ENCODE data around the gene SEBOX.

Gene SEBOX

DNA sequence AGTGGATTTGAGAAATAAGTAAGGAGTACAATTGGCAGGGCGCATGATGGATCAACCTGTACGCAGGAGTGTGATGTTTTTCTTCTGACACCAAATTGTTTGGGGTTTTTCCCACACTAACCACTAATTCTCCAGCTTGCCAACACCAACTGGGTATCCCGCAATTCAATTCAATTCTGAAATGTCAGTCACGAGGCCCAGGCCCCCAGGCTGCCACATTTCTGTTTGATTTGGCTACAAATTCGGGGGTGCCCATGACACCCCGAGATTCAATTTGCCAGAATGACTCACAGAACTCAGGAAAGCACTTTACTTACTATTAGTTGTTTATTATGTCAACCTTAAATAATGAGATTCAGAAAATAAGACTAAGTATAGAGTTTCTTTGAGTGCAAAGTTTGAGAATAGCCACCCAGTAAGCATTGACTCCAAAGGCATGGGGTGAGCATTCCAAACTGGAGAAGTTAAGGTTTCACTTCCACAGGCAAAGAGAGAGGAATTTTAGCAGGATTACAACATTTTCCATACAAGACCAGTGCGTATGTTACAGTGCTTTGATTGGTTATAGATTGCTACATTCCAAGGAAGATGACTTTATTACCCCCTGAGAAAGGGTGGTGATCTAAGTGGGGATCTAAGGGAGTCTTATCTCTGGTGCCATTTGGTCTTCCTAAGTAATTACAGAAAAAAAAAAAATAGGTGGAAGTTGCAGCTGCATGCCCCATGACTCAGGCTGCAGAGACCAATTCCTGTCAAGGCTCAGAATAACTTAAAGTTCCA is 29.5 kb upstream of the SEBOX start:
- no peak for DNase-seq (ENCODE audit: low read depth)

DNA sequence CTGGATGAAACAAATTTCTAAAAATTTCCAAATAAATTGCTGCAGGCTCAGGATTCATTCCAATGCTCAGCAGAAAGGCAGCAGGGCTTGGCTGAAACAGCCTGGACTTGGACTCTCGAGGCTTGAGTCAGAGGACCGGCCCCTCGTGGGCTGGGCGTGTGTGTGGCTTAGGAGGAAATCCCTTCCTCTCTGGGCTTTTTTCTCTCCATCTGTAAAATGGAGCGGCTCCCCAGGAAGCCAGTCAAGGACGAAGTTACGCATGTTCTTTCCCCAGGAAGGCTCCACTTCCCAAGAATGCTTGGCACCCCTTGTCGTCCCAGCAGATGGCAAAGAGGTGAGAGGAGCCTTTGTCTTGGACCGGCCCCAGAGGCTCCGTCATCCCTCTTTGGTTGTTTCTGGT is 27.5 kb upstream of the SEBOX start:
- no peak for DNase-seq (ENCODE audit: low read depth)

DNA sequence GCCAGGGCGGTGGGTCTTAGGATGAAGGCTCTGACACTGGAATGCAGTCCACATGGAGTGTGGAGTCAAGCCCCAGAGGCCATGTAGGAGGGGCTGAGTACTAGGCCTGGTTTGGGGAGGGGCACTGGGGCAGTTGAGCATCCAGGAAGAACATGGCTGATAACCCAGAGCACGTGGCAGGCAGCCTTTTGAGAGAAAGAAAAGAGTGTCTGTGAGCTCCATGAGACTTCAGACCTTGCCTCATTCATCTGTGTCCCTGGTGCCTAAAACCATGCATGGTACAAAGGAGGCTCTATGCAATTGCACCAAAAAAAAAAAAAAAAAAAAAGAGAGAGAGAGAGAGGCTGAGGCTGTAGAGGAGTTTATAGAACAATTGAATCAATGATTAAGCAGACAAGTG is 26.4 kb upstream of the SEBOX start:
- no peak for DNase-seq (ENCODE audit: low read depth)

DNA sequence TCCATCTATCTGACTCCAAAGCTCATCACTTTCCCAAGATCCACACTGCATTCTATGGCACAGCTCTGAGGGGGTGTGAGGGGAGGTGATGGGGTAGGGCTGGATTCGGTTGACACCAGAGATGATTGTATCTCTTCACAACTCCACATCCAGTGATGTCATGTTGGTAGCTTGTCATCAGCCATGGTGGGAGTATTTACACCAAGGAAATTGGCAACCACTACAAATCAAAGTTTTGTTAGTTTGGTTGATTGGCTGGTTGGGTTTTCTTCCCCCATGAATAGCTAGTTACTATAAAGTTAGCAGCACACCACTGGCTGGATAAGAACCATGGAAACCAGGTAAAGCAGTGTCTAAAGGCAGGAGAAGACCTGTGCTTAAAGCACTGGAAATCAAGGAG is 26.0 kb upstream of the SEBOX start:
- no peak for DNase-seq (ENCODE audit: low read depth)

GRCh38 chr17:28390563-28390962 is 25.6 kb upstream of the SEBOX start:
- no peak for DNase-seq (ENCODE audit: low read depth)

GRCh38 chr17:28390141-28390540 is 25.1 kb upstream of the SEBOX start:
- no peak for DNase-seq (ENCODE audit: low read depth)

DNA sequence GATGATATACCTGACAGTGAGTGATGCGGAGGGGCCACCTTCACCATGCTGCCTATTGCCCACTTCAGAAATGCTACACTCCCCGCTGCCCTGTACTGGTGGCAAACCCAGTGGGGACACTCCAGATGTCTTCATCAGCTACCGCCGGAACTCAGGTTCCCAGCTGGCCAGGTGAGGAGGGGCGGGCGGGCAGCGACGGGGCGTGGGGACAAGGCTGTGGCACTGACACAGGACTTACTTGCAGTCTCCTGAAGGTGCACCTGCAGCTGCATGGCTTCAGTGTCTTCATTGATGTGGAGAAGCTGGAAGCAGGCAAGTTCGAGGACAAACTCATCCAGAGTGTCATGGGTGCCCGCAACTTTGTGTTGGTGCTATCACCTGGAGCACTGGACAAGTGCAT is 23.1 kb upstream of the SEBOX start:
- no peak for DNase-seq (ENCODE audit: low read depth)

GRCh38 chr17:28386391-28386790 is 21.4 kb upstream of the SEBOX start:
- DNase-seq (ENCODE audit: low read depth) = no peak

DNA sequence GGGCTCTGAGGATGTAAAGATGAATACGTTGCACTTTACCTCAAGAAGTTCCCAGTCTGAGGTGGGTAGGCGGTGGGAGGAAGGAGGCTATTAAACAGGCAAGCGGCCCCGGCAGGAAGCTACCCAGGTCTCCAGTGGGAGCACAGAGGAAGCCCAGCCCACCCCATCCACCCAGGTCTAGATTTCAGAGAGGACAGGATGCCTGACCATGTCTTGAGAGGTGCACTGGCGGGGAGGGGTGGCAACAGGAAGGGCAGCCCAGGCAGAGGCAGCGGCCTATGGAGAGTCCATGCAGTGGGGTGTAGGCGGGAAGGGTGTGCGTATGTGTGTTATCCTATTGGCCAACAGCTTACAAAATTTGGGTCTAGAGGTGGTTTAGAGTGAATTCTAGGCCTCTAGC is 20.4 kb upstream of the SEBOX start:
- DNase-seq (ENCODE audit: low read depth) = no peak

DNA sequence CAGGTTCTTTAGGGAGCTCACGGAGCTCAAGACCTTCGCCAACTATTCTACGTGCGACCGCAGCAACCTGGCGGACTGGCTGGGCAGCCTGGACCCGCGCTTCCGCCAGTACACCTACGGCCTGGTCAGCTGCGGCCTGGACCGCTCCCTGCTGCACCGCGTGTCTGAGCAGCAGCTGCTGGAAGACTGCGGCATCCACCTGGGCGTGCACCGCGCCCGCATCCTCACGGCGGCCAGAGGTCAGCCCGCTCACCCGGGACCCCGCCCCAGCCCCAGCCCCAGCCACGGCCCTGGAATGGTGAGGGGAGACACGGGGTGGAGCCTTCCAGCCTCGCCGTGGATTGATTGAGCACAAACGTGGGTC is 20.0 kb upstream of the SEBOX start:
- no peak for DNase-seq (ENCODE audit: low read depth)

DNA sequence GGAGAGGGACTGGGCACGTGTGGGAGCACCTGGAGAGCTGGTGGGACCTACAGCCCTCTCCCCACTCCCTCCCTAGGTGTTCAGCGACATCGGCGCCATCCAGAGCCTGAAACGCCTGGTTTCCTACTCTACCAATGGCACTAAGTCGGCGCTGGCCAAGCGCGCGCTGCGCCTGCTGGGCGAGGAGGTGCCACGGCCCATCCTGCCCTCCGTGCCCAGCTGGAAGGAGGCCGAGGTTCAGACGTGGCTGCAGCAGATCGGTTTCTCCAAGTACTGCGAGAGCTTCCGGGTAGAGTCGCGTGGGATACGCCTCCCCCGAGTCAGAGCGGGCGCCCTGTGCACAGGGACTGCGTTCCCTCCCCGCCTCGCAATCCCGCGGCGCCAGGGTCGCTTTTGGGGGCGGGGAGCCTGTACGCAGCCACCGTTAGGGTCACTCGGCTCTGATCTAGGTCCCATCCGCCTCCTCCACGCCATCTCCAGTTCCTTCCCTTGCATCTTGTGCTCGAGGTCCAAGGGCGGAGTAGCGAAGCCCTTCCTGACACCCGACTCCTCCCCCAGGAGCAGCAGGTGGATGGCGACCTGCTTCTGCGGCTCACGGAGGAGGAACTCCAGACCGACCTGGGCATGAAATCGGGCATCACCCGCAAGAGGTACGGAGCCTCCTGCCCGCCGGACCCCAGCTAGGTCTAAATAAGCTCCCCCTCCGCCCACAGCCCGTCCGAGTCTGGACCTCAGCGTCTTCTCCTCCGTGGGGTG is 19.5 kb upstream of the SEBOX start:
- no peak for DNase-seq (ENCODE audit: low read depth)

DNA sequence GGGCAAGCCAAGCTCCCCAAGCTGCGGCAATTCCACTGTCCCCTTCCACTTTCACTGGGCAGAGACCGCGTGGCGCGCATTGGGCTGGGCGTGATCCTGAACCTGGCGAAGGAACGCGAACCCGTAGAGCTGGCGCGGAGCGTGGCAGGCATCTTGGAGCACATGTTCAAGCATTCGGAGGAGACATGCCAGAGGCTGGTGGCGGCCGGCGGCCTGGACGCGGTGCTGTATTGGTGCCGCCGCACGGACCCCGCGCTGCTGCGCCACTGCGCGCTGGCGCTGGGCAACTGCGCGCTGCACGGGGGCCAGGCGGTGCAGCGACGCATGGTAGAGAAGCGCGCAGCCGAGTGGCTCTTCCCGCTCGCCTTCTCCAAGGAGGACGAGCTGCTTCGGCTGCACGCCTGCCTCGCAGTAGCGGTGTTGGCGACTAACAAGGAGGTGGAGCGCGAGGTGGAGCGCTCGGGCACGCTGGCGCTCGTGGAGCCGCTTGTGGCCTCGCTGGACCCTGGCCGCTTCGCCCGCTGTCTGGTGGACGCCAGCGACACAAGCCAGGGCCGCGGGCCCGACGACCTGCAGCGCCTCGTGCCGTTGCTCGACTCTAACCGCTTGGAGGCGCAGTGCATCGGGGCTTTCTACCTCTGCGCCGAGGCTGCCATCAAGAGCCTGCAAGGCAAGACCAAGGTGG is 16.3 kb upstream of the SEBOX start:
- no peak for DNase-seq (ENCODE audit: low read depth)

DNA sequence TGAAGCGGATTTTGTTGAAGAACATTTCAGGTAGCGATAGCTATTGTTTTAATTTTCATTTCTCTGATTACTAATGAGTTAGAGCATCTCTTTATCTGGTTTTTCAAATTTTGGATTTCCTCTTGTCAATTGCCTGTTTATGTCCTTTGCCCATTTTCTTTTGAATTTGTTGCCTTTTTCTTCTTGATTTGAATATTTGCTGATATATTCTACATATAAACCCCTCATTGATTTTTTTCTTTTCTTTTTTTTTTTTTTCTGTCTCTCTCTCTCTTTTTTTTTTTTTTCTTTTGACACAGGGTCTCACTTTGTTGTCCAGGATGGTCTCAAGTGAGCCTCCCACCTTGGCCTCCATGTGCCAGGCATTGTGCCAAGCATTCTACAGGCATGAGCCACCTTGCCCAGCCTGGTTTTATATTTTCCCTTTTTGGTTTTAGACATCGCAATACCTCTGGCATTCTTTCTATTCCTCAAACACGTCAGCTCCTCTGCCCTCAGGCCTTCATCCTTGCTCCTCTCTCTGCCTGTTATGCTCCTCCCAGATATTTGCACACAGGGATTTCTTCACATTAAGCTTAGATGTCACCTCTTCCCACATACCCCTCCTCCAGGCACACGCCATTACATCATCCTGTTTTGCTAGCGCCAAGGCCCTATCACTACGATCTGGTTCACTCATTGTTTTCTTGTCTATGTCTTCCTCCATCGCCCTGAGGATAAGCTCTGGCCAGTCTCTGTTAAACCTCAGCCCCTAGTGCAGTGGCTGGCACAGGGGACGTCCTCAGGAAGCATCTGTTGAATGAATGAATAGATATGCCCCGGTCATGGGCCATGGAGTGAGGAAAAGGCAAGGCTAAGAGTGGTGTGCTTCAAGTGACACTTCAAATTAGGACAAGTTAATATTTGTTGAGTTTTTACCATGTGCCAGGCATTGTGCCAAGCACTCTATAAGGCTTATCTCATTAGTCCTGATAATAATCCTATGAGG is 15.1 kb upstream of the SEBOX start:
- DNase-seq (ENCODE audit: low read depth) = peak; percentile 28

DNA sequence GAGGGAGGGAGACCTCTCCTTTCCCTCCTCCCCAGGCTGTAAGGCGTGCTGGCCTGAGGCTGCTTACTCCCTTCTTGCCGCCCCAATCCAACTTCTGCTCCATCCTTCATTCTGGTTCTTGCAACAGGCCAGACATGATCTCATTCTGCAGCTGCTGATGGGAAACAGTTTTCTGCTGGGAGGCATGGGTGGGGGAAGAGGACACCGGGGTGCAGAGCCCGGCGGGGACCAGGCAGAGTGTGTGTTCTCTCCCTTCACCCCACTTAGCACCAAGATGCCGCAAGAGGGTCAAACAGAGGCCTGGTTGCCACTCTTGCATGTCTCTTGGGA is 7.9 kb upstream of the SEBOX start:
- DNase-seq (ENCODE audit: low read depth) = no peak

- DNase-seq (ENCODE audit: low read depth) = no peak
These were observed 7.4 kb upstream of the SEBOX start for GRCh38 chr17:28372203-28372944.

- DNase-seq (ENCODE audit: low read depth) = peak; percentile 45
These were observed 6.5 kb upstream of the SEBOX start, which contains the start of gene SARM1 for GRCh38 chr17:28371245-28372202. Gene SARM1, plus strand, starts transcription at chr17:28371694. Its CDS starts 339 bp downstream, at chr17:28372033.

- no peak for DNase-seq (ENCODE audit: low read depth)
These were observed 5.7 kb upstream of the SEBOX start for GRCh38 chr17:28370744-28371103.

DNA sequence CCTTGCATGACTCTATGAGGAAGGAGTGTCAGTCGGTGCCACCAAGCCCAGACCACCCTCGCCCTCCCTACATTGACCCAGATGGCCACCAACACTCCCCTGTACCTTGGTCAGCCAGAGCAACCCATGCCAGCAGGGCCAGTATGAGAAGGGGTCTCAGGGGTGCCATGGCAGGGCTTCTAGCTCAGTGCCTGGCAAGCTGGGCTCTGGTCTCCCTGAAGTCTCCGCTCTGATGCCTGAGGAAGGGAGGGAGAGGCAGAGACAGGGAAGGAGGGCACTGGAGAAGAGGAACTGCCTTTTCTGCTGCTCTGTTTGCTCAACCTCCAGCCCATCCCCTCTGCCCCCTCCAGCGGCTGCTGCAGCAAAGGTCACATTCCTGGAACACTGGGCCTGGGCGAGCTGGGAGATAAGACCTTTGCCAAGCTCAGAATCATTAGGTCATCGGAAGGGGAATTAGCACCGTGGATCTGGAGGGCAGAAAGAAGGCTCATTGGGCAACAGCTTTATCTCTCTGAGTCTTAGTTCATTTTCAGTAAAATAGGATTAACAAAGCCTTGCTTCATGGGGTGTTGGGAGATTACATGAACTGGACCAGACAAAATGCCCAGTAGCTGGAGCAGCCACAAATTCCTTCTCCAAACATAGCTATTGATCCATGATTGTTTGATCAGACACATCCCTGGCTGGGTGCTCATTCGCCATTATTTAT is 5.2 kb upstream of the SEBOX start, which contains the start of gene VTN:
Gene VTN (minus strand): TSS at position 273 of the 709 bp plus-strand sequence. CDS start 104 bp downstream, at position 169.
- no peak for DNase-seq (ENCODE audit: low read depth)

- DNase-seq (ENCODE audit: low read depth) = no peak
These were observed 4.7 kb upstream of the SEBOX start for GRCh38 chr17:28369684-28370034.

Data from non-pigmented ciliary epithelial cell (primary cell).